Gastrocnemius medialis (tissue), 4 donors: ENCODE data around the gene WLS. TPM values are rescaled to one million over a fixed set of nuclear protein-coding genes. Genes with fewer than 3 reads are reported as not detected.

Experiments used
- ATAC-seq, 2 donors: fragments of 150-250 bp; one replicate each; pipeline ENCODE4 v1.9.1; 2016
- DNase-seq, 2 donors: peaks; one replicate each; pipeline ENCODE4 v3.0.0-alpha.2; 2019
- H3K27ac ChIP-seq, 4 donors: fragments of 200-600 bp; sonication (generic); 1 replicate in 1 of 4; 2 replicates in 3 of 4; pipeline ENCODE4 v1.5.1; 2016 to 2018; ENCODE audit warnings: mild to moderate bottlenecking in 2 of 4, moderate library complexity in 1 of 4
- H3K27me3 ChIP-seq, 3 donors: fragments of 200-600 bp; sonication (generic) in 2 of 3; 1 replicate in 1 of 3; 2 replicates in 2 of 3; pipeline versions ENCODE4 v1.5.1 to v1.6.0; 2016 to 2019; ENCODE audit warnings: mild to moderate bottlenecking in 1 of 3, moderate library complexity in 1 of 3
- H3K36me3 ChIP-seq, 2 donors: fragments of 200-600 bp; sonication (generic) in 1 of 2; one replicate each; pipeline ENCODE4 v1.5.1; 2017 to 2018
- H3K4me1 ChIP-seq, 2 donors: fragments of 200-600 bp; sonication (generic) in 1 of 2; one replicate each; pipeline ENCODE4 v1.5.1; 2016 to 2017; ENCODE audit warnings: mild to moderate bottlenecking in 2 of 2
- H3K4me3 ChIP-seq, 4 donors: fragments of 200-600 bp; sonication (generic) in 3 of 4; 1 replicate in 1 of 4; 2 replicates in 3 of 4; pipeline ENCODE4 v1.5.1; 2016 to 2019; ENCODE audit warnings: mild to moderate bottlenecking in 2 of 4
- H3K9me3 ChIP-seq, 3 donors: fragments of 200-600 bp; sonication (generic) in 2 of 3; 1 replicate in 1 of 3; 2 replicates in 2 of 3; pipeline ENCODE4 v1.5.1; 2016 to 2019
- CTCF ChIP-seq, 5 experiments: fragments of 450-650 bp in 3 of 5; fragments of 200-600 bp in 2 of 5; sonication (generic) in 2 of 5; IDR thresholded peaks in 4 of 5; conservative IDR thresholded peaks in 1 of 5; 1 replicate in 4 of 5; 2 replicates in 1 of 5; pipeline ENCODE4 v1.5.1; 2016 to 2019; ENCODE audit warnings: antibody characterized with exemption in 5 of 5, mild to moderate bottlenecking in 3 of 5, moderate library complexity in 3 of 5
- POLR2A ChIP-seq, 2 donors: fragments of 450-650 bp; IDR thresholded peaks; one replicate each; pipeline ENCODE4 v1.6.1; 2017; ENCODE audit warnings: antibody characterized with exemption in 2 of 2, mild to moderate bottlenecking in 2 of 2, moderate library complexity in 2 of 2
- in situ Hi-C, 4 donors: fragments of 200-750 bp; cut with MboI; loops; one replicate each; pipeline versions ENCODE4 v1.15.0 to v1.8.0; 2017; ENCODE audit warnings: low sequenced_read_pairs in 4 of 4
- intact Hi-C: fragments of 100-400 bp; cut with DNase I; formaldehyde crosslinking; loops from one replicate; pipeline ENCODE4 v1.15.1; 2023; ENCODE audit warnings: low total_unique reads
- total RNA-seq, 4 donors: library from RNA; depleted of rRNA; stranded (reverse); fragments of >200 nt; gene quantifications; one replicate each; pipeline versions ENCODE4 v1.1.0 to v1.2.3, GENCODE V29; 2016

Gene WLS
- total RNA-seq, 4 donors from 2014 or later, result 8.6 to 15.7 (median 11.6) TPM

GRCh38 chr1:68142461-68142860 lies 89.9 kb downstream of the WLS start:
- in situ Hi-C loops (no loop called here), intact Hi-C loops (no loop called here)
- Histone ChIP-seq H3K27ac (peak overlapping the region; percentile 15 to 68 (median 36)), H3K4me1 (peaks cover 20 to 24% of the 10 kb centered on the region in 2 donors), H3K9me3 (no peaks in the 10 kb centered on the region), H3K36me3 (no peaks in the 10 kb centered on the region), H3K4me3 (no peak overlapping the region), H3K27me3 (no peaks in the 10 kb centered on the region)
- no peak for ATAC-seq
- TF ChIP-seq POLR2A (IDR thresholded peaks at IDR 0.05) (no peak), CTCF (IDR thresholded peaks at IDR 0.05 in 4 of 5, conservative IDR thresholded peaks at IDR 0.05 in 1 of 5) (no peak)
- DNase-seq, result no peak

- DNase-seq (no peak), ATAC-seq (peak in 1 of 2 donors; percentile 30)
- intact Hi-C loops (no loop called here), in situ Hi-C loops (no loop called here)
- Histone ChIP-seq H3K4me3 (peak overlapping the region in 1 of 4 donors; percentile 32), H3K27me3 (no peaks in the 10 kb centered on the region), H3K4me1 (peaks cover 19 to 22% of the 10 kb centered on the region in 2 donors), H3K36me3 (no peaks in the 10 kb centered on the region), H3K27ac (peak overlapping the region; percentile 15 to 68 (median 36)), H3K9me3 (no peaks in the 10 kb centered on the region)
- TF ChIP-seq POLR2A (IDR thresholded peaks at IDR 0.05), result no peak
- TF ChIP-seq CTCF (IDR thresholded peaks at IDR 0.05 in 4 of 5, conservative IDR thresholded peaks at IDR 0.05 in 1 of 5), result no peak
Observed at GRCh38 chr1:68142036-68142435, 90.3 kb downstream of the WLS start.

GRCh38 chr1:68141071-68142021 lies 91.0 kb downstream of the WLS start:
- Histone ChIP-seq H3K27me3 (no peaks in the 10 kb centered on the region), H3K4me3 (peak overlapping the region in 1 of 4 donors; percentile 32), H3K36me3 (no peaks in the 10 kb centered on the region), H3K27ac (peak overlapping the region; percentile 19 to 68 (median 36)), H3K4me1 (peaks cover 17 to 22% of the 10 kb centered on the region in 2 donors), H3K9me3 (no peaks in the 10 kb centered on the region)
- DNase-seq, result no peak
- ATAC-seq, result peak in 1 of 2 donors; percentile 66
- in situ Hi-C loops (no loop called here), intact Hi-C loops (no loop called here)
- no peak for TF ChIP-seq CTCF (IDR thresholded peaks at IDR 0.05 in 4 of 5, conservative IDR thresholded peaks at IDR 0.05 in 1 of 5)
- TF ChIP-seq POLR2A (IDR thresholded peaks at IDR 0.05), result no peak

GRCh38 chr1:68140536-68140935 lies 91.8 kb downstream of the WLS start:
- Histone ChIP-seq H3K9me3 (no peaks in the 10 kb centered on the region), H3K4me1 (peaks cover 17 to 22% of the 10 kb centered on the region in 2 donors), H3K4me3 (no peak overlapping the region), H3K27ac (no peak overlapping the region), H3K27me3 (no peaks in the 10 kb centered on the region), H3K36me3 (no peaks in the 10 kb centered on the region)
- DNase-seq, result no peak
- no peak for ATAC-seq
- in situ Hi-C loops (no loop called here), intact Hi-C loops (no loop called here)
- TF ChIP-seq POLR2A (IDR thresholded peaks at IDR 0.05) (no peak), CTCF (IDR thresholded peaks at IDR 0.05 in 4 of 5, conservative IDR thresholded peaks at IDR 0.05 in 1 of 5) (no peak)
